Kidney (tissue), 14 donors: ENCODE data around the gene SPI1. TPM values are rescaled to one million over a fixed set of nuclear protein-coding genes. Genes with fewer than 3 reads are reported as not detected.
"Not testable (repeated sequence)": the region's sequence is repeated elsewhere in the genome, so short reads cannot be mapped to it uniquely, and the experiment has no call there.

ENCODE experiments used
- DNase-seq, 5 donors: peaks; one replicate each; pipeline ENCODE4 v3.0.0-alpha.2; 2013 to 2020
- FAIRE-seq: peaks from 2 replicates; lab custom pipeline; 2012; peaks lifted over from hg19 to GRCh38; lab: Jason Lieb, UNC
- H3K27ac ChIP-seq, 2 donors: one replicate each; pipeline ENCODE4 v1.7.0; 2013; ENCODE audit warnings: low read depth in 2 of 2, low read length in 2 of 2, inconsistent platforms in 1 of 2
- H3K27me3 ChIP-seq: one replicate; pipeline ENCODE4 v1.7.1; 2013; ENCODE audit warnings: low read length, inconsistent platforms; ENCODE audit not compliant: control insufficient read depth, insufficient read depth
- H3K36me3 ChIP-seq, 3 donors: one replicate each; pipeline versions ENCODE4 v1.7.0 to v1.7.1; 2013; ENCODE audit warnings: low read length in 3 of 3, control low read depth in 1 of 3, inconsistent platforms in 1 of 3; ENCODE audit not compliant: insufficient read depth in 3 of 3, control insufficient read depth in 2 of 3
- H3K4me1 ChIP-seq, 3 donors: one replicate each; pipeline versions ENCODE4 v1.7.0 to v1.7.1; 2013; ENCODE audit warnings: low read length in 3 of 3, inconsistent platforms in 1 of 3, low read depth in 1 of 3; ENCODE audit not compliant: control insufficient read depth in 2 of 3, insufficient read depth in 2 of 3
- H3K4me3 ChIP-seq, 3 donors: one replicate each; pipeline versions ENCODE4 v1.7.0 to v1.8.1; 2013; ENCODE audit warnings: low read length in 3 of 3, control low read depth in 1 of 3, inconsistent platforms in 1 of 3
- H3K9ac ChIP-seq, 3 donors: one replicate each; pipeline versions ENCODE4 v1.7.0 to v1.7.1; 2013; ENCODE audit warnings: low read length in 3 of 3, control low read depth in 1 of 3, inconsistent platforms in 1 of 3
- H3K9me3 ChIP-seq, 3 donors: one replicate each; pipeline versions ENCODE4 v1.7.0 to v1.7.1; 2013; ENCODE audit warnings: low read length in 3 of 3, control low read depth in 1 of 3, inconsistent platforms in 1 of 3; ENCODE audit not compliant: control insufficient read depth in 2 of 3, insufficient read depth in 1 of 3
- intact Hi-C: fragments of 100-400 bp; cut with DNase I; formaldehyde crosslinking; loops from one replicate; pipeline ENCODE4 v1.11.1; 2022
- polyA plus RNA-seq: library from polyadenylated mRNA; stranded (reverse); fragments of 350-450 nt; fragmentation: Illumina TruSeq; extraction: RNeasy Lipid Tissue Mini Kit (QIAGEN cat#74804); gene quantifications from one replicate; pipeline ENCODE4 v1.2.3, GENCODE V29; 2014; ENCODE audit warnings: low read depth, low replicate concordance; ENCODE audit not compliant: insufficient read depth
- total RNA-seq: library from RNA; stranded (reverse); fragmentation: NEBNext Ultra II Directional; extraction: Animal tissue kit (Norgen Biotek cat#: 25700); gene quantifications from one replicate; pipeline ENCODE4 v1.2.1, GENCODE V29; 2021
- TF ChIP-seq, protein P1 (sequence below): IDR thresholded peaks from 3 replicates; pipeline ENCODE4 v1.5.1; 2012; ENCODE audit warnings: mild to moderate bottlenecking, moderate library complexity, borderline replicate concordance; ENCODE audit not compliant: insufficient read depth; ENCODE audit errors: extremely low read depth
- donor health status: control.
- donor health status: control.
- donor health status: control.
- donor health status: control.
- donor health status: control.
- donor health status: DM: yes; HTN: yes; CAD: no.
- donor health status: Normal renal cell carcinoma (clear cell type).

The SPI1 gene
- total and polyA plus RNA-seq, 2 donors from 2014 or later: 7.3 to 39.8 TPM

GRCh38 chr11:47335733-47336132 is 42.6 kb downstream of the SPI1 start:
- H3K27ac ChIP-seq: no peak overlapping the region
- no peaks in the 10 kb centered on the region for H3K4me1 ChIP-seq
- H3K4me3 ChIP-seq: no peak overlapping the region
- H3K36me3 ChIP-seq: no peaks in the 10 kb centered on the region
- H3K27me3 ChIP-seq: no peaks in the 10 kb centered on the region
- intact Hi-C loops: no loop called here
- TF ChIP-seq, protein P1, sequence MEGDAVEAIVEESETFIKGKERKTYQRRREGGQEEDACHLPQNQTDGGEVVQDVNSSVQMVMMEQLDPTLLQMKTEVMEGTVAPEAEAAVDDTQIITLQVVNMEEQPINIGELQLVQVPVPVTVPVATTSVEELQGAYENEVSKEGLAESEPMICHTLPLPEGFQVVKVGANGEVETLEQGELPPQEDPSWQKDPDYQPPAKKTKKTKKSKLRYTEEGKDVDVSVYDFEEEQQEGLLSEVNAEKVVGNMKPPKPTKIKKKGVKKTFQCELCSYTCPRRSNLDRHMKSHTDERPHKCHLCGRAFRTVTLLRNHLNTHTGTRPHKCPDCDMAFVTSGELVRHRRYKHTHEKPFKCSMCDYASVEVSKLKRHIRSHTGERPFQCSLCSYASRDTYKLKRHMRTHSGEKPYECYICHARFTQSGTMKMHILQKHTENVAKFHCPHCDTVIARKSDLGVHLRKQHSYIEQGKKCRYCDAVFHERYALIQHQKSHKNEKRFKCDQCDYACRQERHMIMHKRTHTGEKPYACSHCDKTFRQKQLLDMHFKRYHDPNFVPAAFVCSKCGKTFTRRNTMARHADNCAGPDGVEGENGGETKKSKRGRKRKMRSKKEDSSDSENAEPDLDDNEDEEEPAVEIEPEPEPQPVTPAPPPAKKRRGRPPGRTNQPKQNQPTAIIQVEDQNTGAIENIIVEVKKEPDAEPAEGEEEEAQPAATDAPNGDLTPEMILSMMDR: no peak
- H3K9ac ChIP-seq: no peak overlapping the region
- no peaks in the 10 kb centered on the region for H3K9me3 ChIP-seq
- DNase-seq (peak in 2 of 5 donors; percentile 25 to 45), FAIRE-seq (no peak)

GRCh38 chr11:47334699-47335411 is 43.5 kb downstream of the SPI1 start:
- H3K27me3 ChIP-seq, H3K27ac ChIP-seq, H3K4me1 ChIP-seq, H3K9ac ChIP-seq, H3K4me3 ChIP-seq, H3K36me3 ChIP-seq, intact Hi-C loops, FAIRE-seq, H3K9me3 ChIP-seq: not testable (repeated sequence)
- DNase-seq: peak in 2 of 5 donors; percentile 24 to 59

- no peaks in the 10 kb centered on the region for H3K27me3 ChIP-seq
- no peak overlapping the region for H3K9ac ChIP-seq
- no peaks in the 10 kb centered on the region for H3K9me3 ChIP-seq
- intact Hi-C loops: no loop called here
- no peak overlapping the region for H3K4me3 ChIP-seq
- FAIRE-seq (no peak), DNase-seq (no peak)
- TF ChIP-seq, protein P1: no peak
- no peaks in the 10 kb centered on the region for H3K4me1 ChIP-seq
- peaks cover 0 to 8% (median 2%) of the 10 kb centered on the region in 3 donors for H3K36me3 ChIP-seq
- H3K27ac ChIP-seq: no peak overlapping the region
Observed at GRCh38 chr11:47333886-47334443, 44.4 kb downstream of the SPI1 start.

DNA sequence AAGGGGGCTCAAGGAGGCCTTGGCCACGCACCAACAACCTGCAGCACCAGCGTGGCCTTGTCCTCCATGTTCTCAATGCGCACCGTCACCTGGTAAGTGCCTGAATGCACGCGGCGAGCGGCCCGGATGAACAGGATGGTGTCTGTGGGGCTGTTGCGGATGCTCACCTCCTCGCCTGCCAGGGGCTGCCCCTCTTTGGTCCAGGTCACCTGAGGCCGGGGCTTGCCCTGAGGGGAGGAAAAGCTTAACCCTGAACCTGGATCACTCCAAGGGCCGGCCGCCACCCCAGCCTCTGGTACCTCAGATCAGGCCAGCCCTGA is 44.9 kb downstream of the SPI1 start:
- H3K4me3 ChIP-seq: no peak overlapping the region

More for the DNA sequence above, 44.9 kb downstream of the SPI1 start:
- DNase-seq (peak in 1 of 5 donors; percentile 66), FAIRE-seq (no peak)
- Histone ChIP-seq H3K27me3 (no peaks in the 10 kb centered on the region), H3K27ac (no peak overlapping the region), H3K9me3 (no peaks in the 10 kb centered on the region), H3K36me3 (peaks cover 0 to 12% (median 6%) of the 10 kb centered on the region in 3 donors), H3K9ac (no peak overlapping the region), H3K4me1 (no peaks in the 10 kb centered on the region)
- intact Hi-C loops: no loop called here
- TF ChIP-seq, protein P1: no peak
